ELF-1 (cell line): ENCODE measurements around the gene TP63.

Experiments
- DNase-seq: peaks from one replicate; pipeline ENCODE4 v3.0.0-alpha.2; 2016; ENCODE audit warnings: low read depth, low spot score

The TP63 gene

DNA sequence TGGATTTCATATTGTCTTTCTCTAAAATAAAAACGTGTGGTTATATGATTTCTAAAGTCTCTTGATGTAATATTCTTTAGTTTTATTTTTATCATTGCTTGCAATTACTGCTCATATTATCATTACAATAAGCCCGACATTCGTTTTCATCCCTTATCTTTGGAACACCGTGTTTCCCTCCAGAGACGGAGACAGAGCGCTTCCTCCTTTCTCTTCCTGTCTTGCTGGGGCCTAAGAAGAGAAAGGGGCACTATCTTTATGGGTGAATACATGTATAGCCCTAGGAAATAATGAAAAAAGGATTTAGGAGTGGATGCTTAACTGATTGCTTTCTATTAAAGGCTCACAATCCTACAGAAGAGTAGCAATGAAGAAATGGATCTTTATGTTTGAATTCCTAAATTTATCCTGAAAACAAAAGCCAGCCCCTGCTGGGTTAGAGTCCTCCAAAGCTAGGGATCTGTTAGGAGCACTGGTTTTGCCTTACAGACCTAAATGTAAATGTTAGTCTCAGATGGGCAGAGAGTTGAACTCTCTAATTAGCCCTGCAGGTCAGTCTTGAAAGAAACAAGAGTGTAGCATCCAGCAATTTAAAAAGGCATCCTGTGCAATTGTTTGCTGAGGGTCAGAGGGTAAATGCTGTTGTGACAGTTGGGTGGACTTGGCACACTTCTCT is 145.1 kb downstream of the TP63 start:
- peak; percentile 47 for DNase-seq

DNA sequence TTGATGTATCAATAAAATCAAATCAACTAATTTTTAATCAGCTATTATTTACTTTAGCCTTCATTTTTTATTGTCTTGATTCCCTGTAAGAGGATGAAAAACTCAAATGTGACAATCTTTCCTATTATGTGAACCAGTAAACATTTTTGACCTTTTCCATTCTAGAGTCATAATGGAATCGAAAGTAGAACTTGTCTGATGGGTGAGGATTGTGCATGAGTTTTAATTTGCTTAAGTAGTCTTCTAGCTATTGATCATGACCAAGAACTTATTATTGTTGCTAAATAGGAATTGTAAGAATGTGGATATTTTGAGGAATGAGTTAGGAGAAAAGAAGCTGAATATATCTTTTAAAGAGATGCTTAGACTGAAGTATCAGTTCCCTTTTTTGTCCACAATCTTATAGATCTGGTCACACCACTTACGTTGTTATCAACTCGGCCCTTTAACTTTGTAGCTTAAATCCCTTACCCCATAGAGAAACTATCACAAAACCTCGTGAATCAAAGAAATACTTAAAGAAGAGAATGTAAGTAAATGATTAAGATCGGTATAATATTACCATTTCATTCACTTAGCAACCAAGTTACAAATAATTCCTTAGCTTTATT is 147.3 kb downstream of the TP63 start:
- no peak for DNase-seq

DNA sequence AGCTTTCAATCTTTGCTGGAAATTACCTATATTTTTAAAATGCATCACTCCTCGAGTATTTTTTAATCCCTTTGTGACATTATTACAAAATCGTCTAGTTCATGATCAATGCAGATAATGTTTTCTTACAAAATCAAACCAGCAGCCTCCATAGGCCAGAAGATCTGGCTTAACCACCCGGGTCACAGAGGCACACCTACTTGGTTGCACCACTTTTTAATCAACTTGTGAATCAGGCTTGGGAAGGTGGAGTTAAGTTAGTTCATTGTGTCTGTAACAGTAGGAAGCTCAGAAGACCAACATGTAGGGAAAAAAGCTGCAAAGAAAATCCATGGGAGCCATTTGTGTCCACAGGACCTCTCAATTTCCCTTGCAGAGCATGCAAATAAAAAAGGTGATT is 148.0 kb downstream of the TP63 start:
- DNase-seq = no peak

DNA sequence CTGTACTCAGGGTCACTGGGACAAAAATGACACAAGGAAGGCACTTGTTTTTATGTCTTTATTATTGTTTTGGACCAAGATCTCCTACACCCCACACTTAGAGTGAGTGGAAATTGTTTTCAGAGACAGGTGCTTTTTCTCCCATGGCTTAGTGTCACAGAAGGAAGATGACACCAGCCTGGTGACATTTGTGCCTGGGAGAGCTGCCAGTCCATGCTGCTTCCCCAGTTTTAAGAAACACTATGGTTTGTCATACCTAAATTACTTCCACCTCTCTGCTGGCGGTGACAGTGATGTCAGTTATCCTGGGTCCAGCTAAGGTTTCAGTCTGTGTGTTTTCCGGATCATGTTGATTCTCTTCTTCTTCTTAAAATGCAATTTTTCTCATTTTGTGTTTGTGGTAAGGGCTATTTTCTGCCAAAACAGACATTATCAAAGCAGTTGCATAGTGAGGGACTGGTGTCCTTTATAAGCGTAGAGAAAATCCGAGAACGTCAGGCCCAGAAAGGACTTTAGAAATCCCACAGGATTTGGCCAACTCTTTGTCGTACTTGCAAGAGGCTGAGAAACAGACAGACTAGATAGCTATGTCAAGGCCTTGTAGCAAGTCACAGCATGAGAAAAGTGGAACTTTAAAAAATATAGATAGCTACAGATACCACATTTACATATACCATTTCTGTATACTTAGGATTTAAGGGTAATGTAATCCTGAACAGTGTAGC is 149.5 kb downstream of the TP63 start:
- DNase-seq = no peak

DNA sequence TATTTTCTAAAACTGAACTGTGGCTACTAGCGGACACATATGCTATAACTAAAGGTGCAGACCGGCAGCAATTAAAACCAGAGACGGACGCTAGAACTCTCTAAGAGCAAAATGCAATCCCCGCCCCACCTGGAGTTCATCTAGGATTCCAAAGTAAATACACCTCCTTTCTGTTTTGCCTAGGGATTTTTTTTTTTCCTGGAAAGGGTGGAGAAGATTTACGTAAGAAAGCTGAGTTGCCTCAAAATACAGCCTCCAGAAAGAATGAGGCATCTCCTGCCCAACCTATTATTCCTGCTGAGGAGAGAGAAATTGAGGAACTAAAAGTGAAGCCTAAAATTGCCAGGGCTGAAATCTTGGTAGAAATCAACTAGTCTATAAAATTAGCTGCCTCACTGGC is 150.2 kb downstream of the TP63 start:
- DNase-seq = no peak

DNA sequence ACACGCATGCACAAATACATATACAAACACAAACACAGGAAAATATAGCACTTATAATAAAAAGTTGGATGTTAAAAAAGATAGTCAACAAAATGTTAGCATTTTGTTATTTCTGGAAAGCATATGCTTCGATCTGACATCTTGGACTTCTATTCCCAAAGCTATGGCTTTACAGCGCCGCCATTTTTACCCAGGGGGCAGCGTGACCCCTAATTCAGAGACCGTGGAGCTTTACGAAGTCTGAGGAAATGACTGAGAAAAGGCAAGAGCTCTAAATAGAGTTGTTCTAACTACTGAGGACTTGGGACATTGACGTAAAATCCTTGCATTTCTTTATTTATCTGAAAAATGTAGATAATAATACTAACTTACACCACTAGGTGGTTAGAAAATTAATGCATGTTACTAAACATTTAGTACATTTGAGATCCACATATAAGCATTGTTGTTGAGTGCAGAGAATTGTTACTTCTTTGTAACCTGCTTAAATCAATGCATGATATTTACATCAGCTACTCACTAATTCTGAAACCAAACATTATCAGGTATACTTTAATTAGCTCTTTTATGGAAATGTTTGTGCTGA is 155.4 kb downstream of the TP63 start:
- DNase-seq = no peak

DNA sequence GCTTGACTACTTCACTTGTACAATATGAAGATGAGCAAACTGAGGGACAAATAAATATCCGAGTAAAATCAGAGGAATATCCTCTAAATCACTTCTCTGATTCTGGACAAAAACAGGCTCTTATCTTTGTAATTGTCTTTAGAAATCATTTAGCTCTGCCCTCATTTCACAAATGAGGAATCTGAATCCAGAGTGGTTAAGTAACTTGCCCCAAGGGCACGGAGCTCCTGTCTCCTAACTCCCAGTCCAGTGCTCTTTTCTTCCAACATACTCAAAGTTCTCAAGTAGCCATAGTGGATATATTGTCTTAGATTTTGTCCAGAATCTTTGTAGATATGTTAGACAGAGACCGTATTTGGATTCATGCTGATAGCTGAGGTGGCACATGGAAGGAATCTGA is 156.0 kb downstream of the TP63 start:
- DNase-seq = no peak

DNA sequence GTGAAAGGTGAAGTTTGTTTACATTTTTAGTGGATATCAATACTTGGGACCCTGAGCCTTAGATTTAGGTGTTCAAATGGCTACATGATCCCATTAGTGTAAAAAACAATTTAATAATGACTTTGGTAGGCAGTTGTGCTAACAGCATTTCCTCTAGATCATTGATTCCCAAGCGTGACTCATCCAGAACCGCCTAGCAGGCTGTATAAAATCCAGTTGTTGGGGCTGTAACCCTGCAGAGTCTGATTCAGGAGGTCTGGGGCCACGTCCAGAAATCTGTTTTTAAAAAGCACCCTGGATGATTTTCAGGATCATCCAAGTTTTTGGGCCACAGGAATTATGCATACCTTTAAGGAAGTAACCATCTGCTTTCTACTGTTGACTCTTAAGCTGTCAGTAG is 156.4 kb downstream of the TP63 start:
- no peak for DNase-seq

DNA sequence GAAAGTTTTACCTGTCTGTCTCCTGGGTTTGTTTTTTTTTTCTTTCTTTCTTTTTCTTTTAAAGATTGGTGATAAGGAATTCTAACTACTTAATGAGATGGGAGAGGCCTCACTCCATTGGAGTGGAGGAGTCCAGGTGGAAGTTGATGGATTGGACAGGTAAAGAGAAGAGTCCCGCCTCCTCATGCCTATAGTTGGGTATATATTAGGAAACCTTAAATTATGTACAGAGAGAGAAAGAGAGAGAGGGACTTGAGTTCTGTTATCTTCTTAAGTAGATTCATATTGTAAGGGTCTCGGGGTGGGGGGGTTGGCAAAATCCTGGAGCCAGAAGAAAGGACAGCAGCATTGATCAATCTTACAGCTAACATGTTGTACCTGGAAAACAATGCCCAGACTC is 158.2 kb downstream of the TP63 start:
- DNase-seq = no peak

DNA sequence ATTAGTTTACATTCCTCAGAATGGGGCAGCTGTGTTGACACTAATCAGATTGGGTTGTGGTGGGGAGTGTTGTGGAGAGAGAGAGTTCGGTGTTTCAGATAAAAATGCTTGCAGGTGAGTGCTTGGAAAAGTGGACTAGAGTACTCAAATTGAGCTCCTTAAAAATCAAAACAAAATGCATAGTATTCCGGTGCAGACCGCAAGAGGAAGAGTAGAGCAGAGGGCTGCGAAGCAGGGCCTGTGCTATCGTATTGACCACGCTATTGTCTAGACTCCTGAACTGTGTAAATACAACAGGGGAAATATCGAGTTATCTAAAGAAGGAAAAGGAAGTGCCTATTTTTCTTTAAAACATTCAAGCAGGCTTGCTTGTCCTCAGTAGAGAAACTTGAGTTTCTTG is 159.5 kb downstream of the TP63 start:
- DNase-seq = no peak

DNA sequence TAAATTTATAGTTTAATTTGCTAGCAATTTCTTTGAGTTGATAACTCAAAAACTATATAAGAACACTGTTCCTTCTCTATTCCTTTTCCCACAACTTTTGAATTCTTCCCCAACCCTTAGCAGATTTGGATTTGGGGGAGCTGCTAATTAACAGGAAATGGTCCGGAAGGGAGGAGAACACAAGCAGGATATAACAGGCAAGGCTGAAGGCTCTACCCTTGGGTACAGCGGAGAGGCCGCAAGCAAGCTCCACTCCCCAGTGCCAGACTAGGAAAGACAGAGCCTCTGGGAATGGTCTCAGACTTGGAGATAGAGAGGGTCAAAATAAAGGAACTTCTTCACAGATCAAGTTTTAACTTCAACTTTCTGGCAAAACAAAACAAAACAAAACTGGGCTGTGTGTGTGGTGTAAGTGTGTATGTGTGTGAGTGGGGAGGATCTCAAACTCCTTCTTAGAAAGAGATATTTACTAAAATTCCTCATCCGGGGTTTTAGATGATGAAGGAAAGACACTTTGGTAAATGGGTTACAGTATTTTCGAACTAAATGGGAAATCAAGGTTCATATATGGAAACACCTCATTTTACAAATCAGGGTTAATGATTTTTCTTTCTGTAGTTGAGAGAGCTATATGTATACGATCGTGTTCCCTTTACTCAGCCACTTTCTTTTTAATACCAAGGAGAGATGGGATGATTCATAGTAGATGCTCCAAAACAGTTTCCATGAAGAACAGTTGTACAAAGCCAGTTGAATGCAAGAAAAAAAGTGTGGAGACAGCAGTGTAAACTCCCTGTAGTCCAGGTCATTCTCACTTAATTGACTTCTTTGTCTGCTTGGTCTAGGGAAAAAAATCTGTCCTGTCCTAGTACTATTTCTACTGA is 161.1 kb downstream of the TP63 start:
- DNase-seq = no peak

DNA sequence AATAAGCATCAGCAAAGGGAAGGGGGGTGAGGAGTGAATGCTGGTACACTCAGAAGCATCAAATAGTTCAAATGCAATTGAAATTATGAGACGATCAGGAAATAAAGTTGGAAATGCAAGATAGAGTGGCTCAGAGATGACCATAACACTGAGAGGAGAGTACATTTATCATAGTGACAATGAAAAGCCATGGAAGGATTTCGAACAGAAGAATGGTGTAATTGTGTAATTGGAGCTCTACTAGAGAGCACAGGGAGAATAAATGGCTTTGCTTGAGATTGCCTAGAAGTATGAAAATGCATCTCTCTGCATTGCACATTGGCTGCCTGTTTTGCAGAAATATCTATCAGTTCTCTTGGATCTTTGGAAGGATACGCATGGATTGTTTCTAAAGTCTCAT is 163.3 kb downstream of the TP63 start:
- no peak for DNase-seq

DNA sequence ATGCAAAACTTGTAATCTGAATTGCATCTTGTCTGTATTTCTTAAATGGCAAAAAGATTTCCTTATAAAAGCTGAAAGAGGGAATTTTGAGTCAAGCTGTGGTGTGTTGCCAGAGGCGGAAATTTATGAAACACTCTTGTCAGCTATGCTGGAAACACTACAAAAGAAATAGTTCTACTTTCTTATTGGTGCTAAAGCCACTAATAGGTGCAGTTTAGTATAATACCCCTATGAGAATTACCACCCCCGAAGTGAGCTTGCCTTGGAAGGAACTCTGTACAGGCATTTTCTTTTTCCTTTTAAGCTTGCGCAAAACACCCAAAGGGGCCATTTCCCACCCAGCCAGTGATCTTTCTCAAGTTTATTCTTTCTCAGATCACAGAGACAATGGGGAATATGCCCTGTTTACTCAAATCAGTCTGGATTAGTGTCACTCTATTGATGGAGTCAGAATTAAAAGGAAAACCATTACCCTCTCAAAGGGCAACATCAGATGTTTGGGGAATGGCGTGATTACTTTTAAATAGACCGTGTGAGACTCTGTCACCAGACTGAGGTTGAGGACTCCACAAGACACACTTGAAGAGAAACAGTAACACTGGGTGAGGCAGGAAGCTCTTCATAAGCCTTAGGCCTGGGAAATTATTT is 166.0 kb downstream of the TP63 start:
- DNase-seq = no peak

DNA sequence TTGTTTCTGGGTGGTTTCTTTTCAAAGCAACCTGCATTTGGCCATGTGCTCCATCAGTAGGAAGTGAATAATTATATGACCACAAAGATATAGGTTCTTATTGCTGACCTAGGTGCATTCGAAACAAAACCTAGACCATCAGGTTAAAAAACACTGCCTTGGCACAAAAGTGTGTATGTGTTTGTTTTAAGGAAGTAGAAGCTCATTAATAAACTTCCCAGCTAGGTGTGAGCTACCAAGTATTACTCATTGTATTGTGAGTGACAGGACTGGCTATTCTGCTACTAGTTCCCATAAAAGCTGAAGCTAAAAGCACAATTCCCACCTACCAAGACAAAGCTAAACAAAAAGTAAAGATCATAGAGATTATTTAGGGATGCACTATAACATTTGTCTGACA is 168.2 kb downstream of the TP63 start:
- DNase-seq = no peak

DNA sequence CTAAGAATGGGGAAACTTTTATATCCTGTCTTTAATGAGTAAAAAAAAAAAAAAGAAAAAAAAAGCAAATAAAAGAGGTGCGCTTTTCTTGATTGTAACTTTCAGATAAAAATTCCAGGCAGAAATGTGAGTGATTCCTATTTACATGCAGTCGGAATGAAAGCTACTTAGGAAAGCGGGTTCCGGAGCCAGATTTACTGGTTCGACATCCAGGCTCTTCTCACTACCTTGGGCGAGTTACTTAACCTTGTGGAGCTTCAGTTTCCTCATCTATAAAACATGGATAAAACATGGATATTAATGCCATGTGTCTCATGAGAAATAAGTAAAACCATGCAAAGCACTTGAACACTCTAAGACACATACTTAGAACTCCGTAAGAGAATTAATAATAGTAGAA is 169.2 kb downstream of the TP63 start:
- DNase-seq = peak; percentile 42

DNA sequence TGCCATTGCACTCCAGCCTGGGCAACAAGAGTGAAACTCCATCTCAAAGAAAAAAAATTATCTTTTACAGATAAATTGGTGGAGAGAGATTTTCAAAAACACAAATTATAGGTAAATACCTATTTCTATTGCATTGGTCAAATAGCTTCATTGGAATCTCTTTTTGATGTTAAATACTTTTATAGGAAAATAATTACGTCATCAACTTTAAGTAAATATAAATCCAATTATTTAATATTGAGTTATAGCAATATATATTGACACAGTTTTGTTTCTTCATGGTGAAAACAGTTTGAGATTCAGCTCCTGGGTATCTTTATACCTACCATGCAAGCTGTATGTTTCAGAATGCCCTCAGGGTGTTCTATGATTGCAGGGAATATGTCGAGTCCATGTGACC is 172.1 kb downstream of the TP63 start:
- no peak for DNase-seq

DNA sequence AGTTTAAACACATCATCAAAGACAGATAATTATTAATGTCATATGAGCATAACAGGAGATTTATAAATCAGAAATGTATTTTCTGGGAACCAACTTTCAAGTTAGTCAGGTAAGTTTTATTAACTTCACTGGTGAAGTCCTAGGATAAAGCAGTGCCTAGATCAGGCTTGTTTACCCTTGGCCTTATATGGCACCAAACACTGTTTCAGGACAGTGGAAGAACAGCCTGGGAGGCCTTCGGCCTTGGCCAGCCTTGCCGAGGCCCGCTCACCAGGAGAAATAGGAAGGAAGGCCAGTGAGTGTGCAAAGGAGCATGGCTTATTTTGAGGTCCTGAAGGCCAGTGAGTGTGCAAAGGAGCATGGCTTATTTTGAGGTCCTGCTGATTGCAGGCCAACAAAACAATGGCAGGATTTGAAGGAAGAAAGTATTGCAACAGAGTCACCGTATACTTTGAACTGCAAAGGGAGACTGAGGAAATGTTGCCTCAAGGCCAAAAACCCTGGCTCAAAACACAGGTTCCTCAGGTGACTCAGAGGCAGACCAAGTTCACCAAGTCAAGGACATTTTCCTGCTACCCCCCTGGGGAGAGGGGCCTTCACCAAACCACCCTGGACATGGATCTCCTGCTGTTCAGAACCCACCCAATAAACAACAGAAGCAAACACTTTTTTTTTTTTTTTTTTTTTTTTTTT is 174.3 kb downstream of the TP63 start:
- DNase-seq = peak; percentile 60

DNA sequence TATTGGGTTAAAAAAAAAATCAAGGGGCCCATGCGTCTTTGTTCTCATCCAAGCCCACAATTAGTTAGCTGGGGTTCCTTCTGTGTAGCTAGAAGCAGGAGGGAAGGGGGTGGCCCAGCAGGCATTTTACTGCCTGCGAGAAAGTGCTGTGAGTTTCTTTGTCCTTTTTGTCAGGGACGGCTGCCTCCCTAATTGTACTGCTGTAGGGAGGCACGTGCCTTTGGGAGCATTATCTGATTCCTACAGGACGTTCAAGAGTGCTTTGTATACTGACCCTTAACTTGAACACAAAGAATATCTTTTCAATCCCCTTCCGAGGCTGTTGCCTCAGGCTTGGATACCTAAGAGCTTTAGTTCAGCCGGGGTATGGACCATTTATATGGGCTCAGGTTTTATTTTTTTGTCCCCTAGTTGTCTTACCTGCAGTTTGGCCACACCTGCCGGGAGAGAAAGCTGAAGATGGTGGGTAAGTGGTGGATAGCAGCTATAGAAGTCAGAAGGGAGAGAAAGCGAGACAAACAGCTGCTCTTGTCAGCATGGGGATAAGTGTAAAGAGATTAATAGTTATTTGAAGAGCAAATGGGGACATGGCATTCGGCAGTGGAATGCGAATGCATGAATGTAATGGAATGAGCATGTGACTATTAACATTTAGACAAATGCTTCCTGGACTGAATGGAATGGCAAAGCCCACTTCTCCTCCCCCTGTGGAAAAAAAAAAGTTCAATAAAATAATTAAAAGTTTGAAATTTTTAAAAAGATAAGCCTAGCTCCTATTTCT is 175.2 kb downstream of the TP63 start:
- DNase-seq = peak; percentile 89

DNA sequence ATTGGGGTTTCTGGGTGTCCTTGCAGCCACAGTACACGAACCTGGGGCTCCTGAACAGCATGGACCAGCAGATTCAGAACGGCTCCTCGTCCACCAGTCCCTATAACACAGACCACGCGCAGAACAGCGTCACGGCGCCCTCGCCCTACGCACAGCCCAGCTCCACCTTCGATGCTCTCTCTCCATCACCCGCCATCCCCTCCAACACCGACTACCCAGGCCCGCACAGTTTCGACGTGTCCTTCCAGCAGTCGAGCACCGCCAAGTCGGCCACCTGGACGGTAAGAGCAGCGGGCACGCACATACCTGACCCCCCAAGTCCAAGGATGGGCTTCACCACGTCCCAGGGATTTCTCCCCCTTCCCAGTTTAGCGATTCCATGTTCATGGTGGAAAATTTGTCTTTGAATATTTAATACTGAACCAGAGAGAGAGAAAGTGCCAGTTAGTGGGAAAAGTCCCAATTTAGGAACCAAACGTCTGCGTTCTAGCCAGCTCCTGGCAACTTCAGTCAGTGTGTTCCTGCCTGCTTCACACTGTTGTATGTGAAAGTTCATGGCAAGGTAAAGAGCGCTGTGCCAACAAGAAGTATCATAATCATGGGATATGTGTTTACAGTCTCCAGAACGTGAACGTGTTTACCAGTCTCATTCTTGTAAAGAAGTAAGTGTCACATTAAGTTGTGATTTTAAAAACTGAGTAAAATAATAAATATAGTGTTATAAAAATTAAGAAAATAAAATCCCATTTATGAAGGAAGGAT is 177.2 kb downstream of the TP63 start:
- DNase-seq = no peak
